Mucosa of rectum (tissue), 2 donors: ENCODE data around the gene ELL.
A peak's percentile ranks its signal among the peaks of the same experiment; 100 is the strongest.

Source experiments
- H3K27ac ChIP-seq, 2 donors: one replicate each; pipeline ENCODE4 v1.7.0; 2013; ENCODE audit warnings: inconsistent platforms in 2 of 2, low read depth in 2 of 2, low read length in 2 of 2
- H3K27me3 ChIP-seq, 2 donors: one replicate each; pipeline ENCODE4 v1.7.0; 2013; ENCODE audit warnings: low read length in 2 of 2; ENCODE audit not compliant: control insufficient read depth in 2 of 2, insufficient read depth in 2 of 2
- H3K36me3 ChIP-seq, 2 donors: one replicate each; pipeline ENCODE4 v1.7.0; 2013; ENCODE audit warnings: low read length in 2 of 2; ENCODE audit not compliant: control insufficient read depth in 2 of 2, insufficient read depth in 2 of 2
- H3K4me1 ChIP-seq, 2 donors: one replicate each; pipeline ENCODE4 v1.7.0; 2013; ENCODE audit warnings: low read length in 2 of 2, mild to moderate bottlenecking in 1 of 2; ENCODE audit not compliant: control insufficient read depth in 2 of 2, insufficient read depth in 2 of 2
- H3K4me3 ChIP-seq, 2 donors: one replicate each; pipeline ENCODE4 v1.7.0; 2013; ENCODE audit warnings: low read length in 2 of 2
- H3K9ac ChIP-seq, 2 donors: one replicate each; pipeline ENCODE4 v1.7.0; 2013; ENCODE audit warnings: low read length in 2 of 2, low read depth in 1 of 2, mild to moderate bottlenecking in 1 of 2
- H3K9me3 ChIP-seq, 2 donors: one replicate each; pipeline ENCODE4 v1.7.0; 2013; ENCODE audit warnings: low read length in 2 of 2; ENCODE audit not compliant: control insufficient read depth in 2 of 2
- donor health status: healthy.
- donor health status: Normal muscosa, but diverticular disease.

The ELL gene

DNA sequence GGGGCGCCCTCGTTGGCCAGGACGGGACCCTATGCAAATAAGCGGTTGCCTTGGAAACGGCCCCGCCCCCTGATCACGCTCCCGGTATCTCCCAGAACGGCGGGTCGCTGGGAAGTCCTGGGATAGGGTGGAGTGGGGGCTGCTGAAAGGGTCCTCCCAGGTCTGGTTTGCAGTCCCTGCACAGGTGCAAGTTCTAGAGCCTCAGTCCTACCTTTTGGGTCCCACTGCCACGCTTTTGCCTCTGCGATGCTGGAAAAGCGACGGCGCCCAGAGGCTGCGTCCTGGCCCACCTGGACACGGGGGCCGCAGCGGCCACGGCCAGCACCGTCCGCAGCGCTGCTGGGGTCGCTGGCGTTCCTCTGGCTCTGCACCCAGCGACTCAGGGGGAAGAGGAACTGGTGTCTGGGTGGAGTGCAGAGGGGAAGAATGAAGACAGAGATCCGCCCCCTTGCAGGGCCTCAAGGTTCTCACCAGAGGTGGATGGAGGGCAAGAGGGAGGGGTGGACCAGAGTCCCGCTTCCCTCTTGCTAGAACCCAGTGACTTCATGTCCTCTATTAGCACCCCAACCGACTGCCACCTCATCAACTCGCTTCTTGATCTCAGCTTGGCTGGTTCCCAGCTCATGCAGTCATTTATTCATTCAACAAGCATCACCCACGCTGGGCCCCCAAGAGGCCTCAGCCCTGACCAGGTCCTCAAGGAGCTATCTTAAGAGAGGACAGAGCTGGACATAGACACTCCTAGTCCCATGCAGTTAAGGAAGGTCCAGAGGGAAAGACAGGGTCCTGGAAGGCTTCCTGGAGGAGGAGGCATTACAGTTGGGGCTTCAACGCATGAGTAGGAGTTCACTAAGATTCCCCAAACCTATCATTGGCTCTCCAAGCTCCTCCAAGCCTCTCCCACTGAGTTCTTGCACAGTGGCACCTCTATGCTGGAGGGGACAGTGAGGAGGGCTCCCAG lies 124.3 kb downstream of the ELL start, which contains the start of gene LRRC25:
TSS of gene LRRC25 (minus strand) at position 381 of the 961 bp plus-strand sequence. CDS start 659 bp downstream, outside the sequence.
- Histone ChIP-seq H3K4me1 (peaks cover 6 to 7% of the 10 kb centered on the region in 2 donors), H3K27me3 (peaks cover 4% of the 10 kb centered on the region in 2 donors), H3K27ac (peak within 1 kb of the TSS in 1 of 2 donors; percentile 35), H3K9ac (peak within 1 kb of the TSS in 1 of 2 donors; percentile 23), H3K9me3 (no peaks in the 10 kb centered on the region), H3K4me3 (peak within 1 kb of the TSS; percentile 12 to 57), H3K36me3 (no peaks in the 10 kb centered on the region)

GRCh38 chr19:18396471-18397241 lies 125.2 kb downstream of the ELL start:
- Histone ChIP-seq H3K27ac (peak overlapping the region in 1 of 2 donors; percentile 35), H3K9ac (peak overlapping the region in 1 of 2 donors; percentile 9), H3K36me3 (no peaks in the 10 kb centered on the region), H3K27me3 (peaks cover 4% of the 10 kb centered on the region in 2 donors), H3K4me1 (peaks cover 0 to 6% of the 10 kb centered on the region in 2 donors), H3K9me3 (no peaks in the 10 kb centered on the region), H3K4me3 (peak overlapping the region; percentile 12 to 57)

GRCh38 chr19:18393836-18394235 lies 128.0 kb downstream of the ELL start:
- H3K9me3 ChIP-seq: no peaks in the 10 kb centered on the region
- H3K4me3 ChIP-seq: peak overlapping the region; percentile 6 to 37
- peaks cover 4% of the 10 kb centered on the region in 2 donors for H3K27me3 ChIP-seq
- peak overlapping the region in 1 of 2 donors; percentile 23 for H3K27ac ChIP-seq
- H3K9ac ChIP-seq: no peak overlapping the region
- peaks cover 3 to 4% of the 10 kb centered on the region in 2 donors for H3K4me1 ChIP-seq
- peaks cover 5 to 6% of the 10 kb centered on the region in 2 donors for H3K36me3 ChIP-seq

GRCh38 chr19:18392926-18393325 lies 128.9 kb downstream of the ELL start:
- Histone ChIP-seq H3K9me3 (no peaks in the 10 kb centered on the region), H3K36me3 (peaks cover 5 to 6% of the 10 kb centered on the region in 2 donors), H3K27ac (peak overlapping the region in 1 of 2 donors; percentile 0), H3K4me3 (no peak overlapping the region), H3K4me1 (peaks cover 7 to 13% of the 10 kb centered on the region in 2 donors), H3K27me3 (peaks cover 4% of the 10 kb centered on the region in 2 donors), H3K9ac (peak overlapping the region in 1 of 2 donors; percentile 19)
